Activated CD4-positive, alpha-beta T cell treated with anti-CD3 and anti-CD28 coated beads, Interleukin-2, amount 50 U/mL, for 16 hours (primary cell): Measurements from ENCODE around the gene CCDC170.
A peak's percentile ranks its signal among the peaks of the same experiment; 100 is the strongest.

Experiments
- DNase-seq: peaks from one replicate; pipeline ENCODE4 v3.0.0-alpha.2; 2020

Gene CCDC170

GRCh38 chr6:151620179-151620578, 126.4 kb downstream of the CCDC170 start:
- DNase-seq = no peak

- DNase-seq = no peak
Observed at GRCh38 chr6:151624071-151624470, 130.3 kb downstream of the CCDC170 start.

- DNase-seq = no peak
Observed at GRCh38 chr6:151624481-151624880, 130.7 kb downstream of the CCDC170 start.

- DNase-seq = no peak
Observed at GRCh38 chr6:151624900-151625536, 131.2 kb downstream of the CCDC170 start.

GRCh38 chr6:151627689-151628444, 134.1 kb downstream of the CCDC170 start:
- peak; percentile 68 for DNase-seq

GRCh38 chr6:151629791-151630190, 136.0 kb downstream of the CCDC170 start:
- no peak for DNase-seq

- DNase-seq = no peak
Observed at GRCh38 chr6:151630387-151630786, 136.6 kb downstream of the CCDC170 start.

GRCh38 chr6:151630991-151631655, 137.3 kb downstream of the CCDC170 start:
- no peak for DNase-seq

GRCh38 chr6:151632415-151632987, 138.7 kb downstream of the CCDC170 start:
- DNase-seq = no peak

GRCh38 chr6:151633526-151634335, 139.9 kb downstream of the CCDC170 start:
- DNase-seq = no peak

- peak; percentile 51 for DNase-seq
Observed at GRCh38 chr6:151634336-151634720, 140.5 kb downstream of the CCDC170 start.

- no peak for DNase-seq
Observed at GRCh38 chr6:151635741-151636140, 141.9 kb downstream of the CCDC170 start.

- no peak for DNase-seq
Observed at GRCh38 chr6:151637814-151638213, 144.0 kb downstream of the CCDC170 start.

- DNase-seq = no peak
Observed at GRCh38 chr6:151639750-151640149, 145.9 kb downstream of the CCDC170 start.

- no peak for DNase-seq
Observed at GRCh38 chr6:151641028-151641427, 147.2 kb downstream of the CCDC170 start.

GRCh38 chr6:151647976-151648639, 154.3 kb downstream of the CCDC170 start:
- no peak for DNase-seq

GRCh38 chr6:151649835-151650234, 156.0 kb downstream of the CCDC170 start:
- no peak for DNase-seq

- no peak for DNase-seq
Observed at GRCh38 chr6:151651639-151652038, 157.8 kb downstream of the CCDC170 start.

- DNase-seq = no peak
Observed at GRCh38 chr6:151652325-151652724, 158.5 kb downstream of the CCDC170 start.

- DNase-seq = no peak
Observed at GRCh38 chr6:151655099-151655498, 161.3 kb downstream of the CCDC170 start.

- DNase-seq = no peak
Observed at GRCh38 chr6:151656392-151656791, 162.6 kb downstream of the CCDC170 start.

- no peak for DNase-seq
Observed at GRCh38 chr6:151658091-151658490, 164.3 kb downstream of the CCDC170 start.
